NCI-H446 treated with DMSO at 0.1 percent for 48 hours (cell line): ENCODE results near the gene MACROD2.

ENCODE experiments used
- DNase-seq: peaks from one replicate; lab custom pipeline; 2025; lab: John Stamatoyannopoulos, UW

Gene MACROD2

DNA sequence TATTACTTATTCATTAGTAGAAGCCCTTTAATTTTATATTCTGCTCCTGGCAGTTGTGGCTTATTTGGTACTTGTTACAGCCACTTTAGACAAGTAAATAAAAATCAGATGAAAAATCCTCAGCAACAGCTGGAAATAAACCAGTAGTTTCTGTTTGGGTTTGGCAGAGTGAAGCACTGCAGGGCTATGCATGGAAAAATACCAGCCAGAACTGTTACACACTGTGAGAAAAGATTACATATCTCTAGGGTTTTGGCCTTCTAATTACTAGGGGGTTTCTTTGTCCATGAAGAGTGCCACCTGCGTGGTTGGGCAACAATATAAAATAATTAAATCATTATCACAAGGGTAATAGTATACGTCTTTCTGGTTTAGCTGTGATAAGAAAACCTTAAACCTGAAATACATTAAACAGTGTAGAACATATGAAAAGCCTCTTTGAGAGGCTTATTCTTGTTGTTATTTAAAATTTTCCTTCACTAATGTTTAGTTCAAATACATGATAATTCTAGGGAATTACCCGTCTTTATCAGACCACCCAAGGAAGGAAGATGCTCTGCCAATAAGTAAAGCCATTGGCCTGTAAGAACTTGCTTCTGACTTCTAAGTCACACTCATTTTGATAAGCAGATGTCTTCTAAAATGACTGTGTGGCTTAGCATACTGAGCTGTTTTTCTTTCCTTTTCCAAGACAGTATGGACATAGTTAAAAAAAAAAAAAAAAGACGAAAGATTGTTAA is 662.1 kb downstream of the MACROD2 start:
- no peak for DNase-seq

- DNase-seq: peak; percentile 32
These were observed 668.8 kb downstream of the MACROD2 start for GRCh38 chr20:14664101-14664500.

DNA sequence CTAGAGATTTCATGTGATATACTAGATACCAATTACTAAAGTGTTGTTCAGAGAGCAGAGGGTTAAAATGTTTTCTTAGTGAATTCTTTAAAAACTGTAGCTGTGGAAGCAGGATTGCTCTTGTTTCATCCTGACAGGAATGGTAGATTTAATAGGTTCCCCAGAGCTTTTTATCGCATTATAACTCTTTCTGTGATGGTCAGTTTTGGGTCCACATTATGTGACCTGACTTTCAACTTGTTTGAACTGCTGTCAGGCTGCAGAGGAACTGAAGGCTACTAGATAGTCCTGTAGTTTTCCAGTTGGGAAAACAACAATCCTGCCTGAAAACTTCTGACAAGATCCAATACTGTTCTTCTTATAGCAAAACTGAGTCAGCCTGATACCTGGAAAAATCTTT is 671.4 kb downstream of the MACROD2 start:
- DNase-seq: no peak

DNA sequence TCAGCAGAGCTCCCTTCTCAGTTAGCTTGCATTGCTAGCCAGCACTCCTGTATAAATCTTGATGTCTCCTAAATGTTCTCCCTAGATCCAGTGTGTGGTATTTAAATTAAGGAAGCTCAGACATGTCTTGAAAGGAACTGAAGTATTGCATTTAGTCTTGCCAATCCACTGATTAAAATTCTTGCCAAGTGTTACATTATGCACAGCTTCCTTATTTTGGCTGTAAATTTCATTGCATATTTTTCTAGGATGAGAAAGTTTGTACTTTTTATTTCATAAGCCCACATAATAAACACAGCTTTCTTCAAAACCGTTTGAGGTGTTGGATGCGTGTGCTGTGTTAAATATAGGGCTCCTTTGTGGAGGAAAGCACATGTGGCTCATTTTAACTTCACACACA is 671.9 kb downstream of the MACROD2 start:
- no peak for DNase-seq

DNA sequence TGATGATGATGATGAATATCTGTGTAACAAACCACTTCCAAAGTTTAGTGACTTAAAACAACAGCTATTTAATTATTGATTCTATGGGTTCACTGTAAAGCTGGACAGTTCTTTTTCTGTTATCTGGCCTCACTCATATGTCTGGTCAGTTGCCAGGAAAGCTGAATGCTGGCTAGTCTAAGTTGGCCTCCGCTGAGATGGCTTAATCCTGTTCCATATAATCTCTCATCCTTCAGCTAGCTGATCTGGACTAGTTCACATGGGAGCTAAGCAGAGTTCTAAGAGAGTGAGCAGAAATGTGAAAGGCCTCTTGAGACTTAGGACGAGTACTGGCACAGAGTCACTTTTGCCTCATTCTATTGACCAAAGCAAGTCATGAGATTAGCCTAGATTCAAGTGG is 676.8 kb downstream of the MACROD2 start:
- DNase-seq: no peak

- no peak for DNase-seq
These were observed 677.8 kb downstream of the MACROD2 start for GRCh38 chr20:14673164-14673563.

DNA sequence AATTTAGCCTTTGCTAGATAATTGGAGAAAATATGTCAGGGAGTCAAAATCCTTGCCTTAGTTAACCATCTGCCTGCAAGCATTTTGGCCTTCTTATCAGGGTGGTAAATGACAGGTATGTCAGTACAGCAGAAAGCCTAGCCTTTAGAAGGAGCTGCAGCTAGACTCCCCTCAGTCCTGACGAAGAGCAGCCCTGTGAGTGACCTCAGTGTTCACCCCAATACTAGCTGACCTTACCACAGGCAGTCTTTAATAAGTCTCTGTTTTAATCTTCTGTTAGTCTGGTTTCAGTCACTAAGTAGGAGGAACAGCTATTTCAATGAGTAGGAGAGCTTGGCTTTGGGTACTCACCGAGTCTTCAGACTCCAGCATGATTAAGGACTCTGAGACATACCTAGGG is 682.1 kb downstream of the MACROD2 start:
- DNase-seq: no peak

GRCh38 chr20:14685183-14685582 is 689.9 kb downstream of the MACROD2 start:
- DNase-seq: peak; percentile 43

DNA sequence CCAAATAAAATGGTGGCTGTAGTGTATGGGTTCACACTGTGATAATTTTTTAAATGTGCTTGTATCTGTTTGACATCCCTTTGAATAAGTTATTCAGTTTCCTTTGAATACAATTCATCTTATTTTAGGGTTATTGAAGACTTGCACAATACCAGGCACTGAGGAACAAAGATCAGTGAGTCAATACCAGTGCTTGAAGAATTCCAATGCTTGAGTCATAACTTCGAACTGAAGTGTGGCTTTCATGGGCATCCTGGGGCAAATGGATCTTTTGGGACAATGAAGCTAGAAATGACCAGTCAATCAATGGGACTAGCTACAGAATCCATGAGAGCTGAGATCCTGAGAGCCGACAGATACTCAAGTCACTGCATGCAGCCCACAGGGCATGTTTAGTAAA is 692.0 kb downstream of the MACROD2 start:
- no peak for DNase-seq

GRCh38 chr20:14688005-14688404 is 692.7 kb downstream of the MACROD2 start:
- DNase-seq: no peak

GRCh38 chr20:14691994-14692393 is 696.7 kb downstream of the MACROD2 start:
- DNase-seq: no peak

DNA sequence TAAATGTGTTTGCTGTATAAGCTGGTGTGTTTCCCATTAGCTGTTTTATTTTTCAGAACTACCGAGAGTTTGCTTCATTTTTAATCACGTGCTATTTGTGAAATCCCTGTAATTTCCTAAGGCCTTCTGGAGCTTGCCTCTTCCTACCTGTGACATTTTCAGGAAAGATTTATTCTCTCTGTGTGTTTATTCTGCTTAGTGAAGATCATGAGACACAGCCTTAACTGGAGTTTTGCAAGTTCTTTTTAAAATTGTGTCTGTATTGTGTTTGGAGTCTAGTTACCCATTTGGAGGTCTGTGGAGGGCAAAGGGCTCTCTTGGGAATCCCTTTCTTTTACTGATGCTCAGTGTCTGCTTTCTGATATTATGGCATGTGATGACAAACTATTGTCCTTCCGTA is 701.2 kb downstream of the MACROD2 start:
- no peak for DNase-seq

DNA sequence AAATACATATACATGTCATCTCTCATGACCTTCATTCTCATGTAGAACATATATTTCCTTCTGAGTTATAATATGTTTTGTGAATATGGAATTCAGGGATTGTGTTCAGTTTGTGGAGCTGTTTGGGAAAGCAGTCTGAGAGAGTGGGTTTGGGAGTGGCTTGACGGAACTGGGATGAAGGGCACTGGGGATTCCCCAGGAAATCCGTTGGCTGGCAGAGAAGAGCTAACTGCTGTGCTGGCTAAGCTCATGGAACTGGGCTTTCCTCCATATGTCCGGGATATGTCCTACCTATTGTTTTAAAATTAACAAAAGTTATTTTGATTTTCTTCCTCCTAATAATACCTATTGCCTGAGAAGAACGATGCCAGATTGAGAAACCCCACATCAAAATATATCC is 701.6 kb downstream of the MACROD2 start:
- DNase-seq: no peak

- no peak for DNase-seq
These were observed 702.8 kb downstream of the MACROD2 start for GRCh38 chr20:14698125-14698524.

GRCh38 chr20:14698605-14699373 is 703.5 kb downstream of the MACROD2 start:
- no peak for DNase-seq

GRCh38 chr20:14700639-14700960 is 705.3 kb downstream of the MACROD2 start:
- DNase-seq: no peak

DNA sequence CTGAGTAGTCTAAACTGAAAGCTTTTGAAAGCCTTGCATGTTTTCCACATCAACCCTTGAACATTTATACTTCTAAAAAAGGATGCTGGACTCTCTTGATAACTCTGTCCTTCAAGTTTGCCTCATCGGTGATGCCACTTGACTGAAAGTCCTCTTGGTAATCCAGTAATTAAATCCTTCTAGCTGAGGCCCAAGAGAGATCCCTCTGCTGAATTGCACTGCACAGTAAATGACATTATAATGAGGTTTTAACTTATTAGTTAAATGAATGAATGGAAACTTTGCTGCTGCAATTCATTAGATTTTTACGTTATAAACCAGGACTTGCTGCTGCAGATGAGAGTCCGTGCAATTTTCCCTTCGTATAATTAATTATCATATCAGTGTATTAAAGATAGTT is 706.0 kb downstream of the MACROD2 start:
- DNase-seq: no peak

- DNase-seq: no peak
These were observed 711.2 kb downstream of the MACROD2 start for GRCh38 chr20:14706555-14706954.

- no peak for DNase-seq
These were observed 711.8 kb downstream of the MACROD2 start for GRCh38 chr20:14707026-14707680.

GRCh38 chr20:14707865-14708596 is 712.7 kb downstream of the MACROD2 start:
- no peak for DNase-seq

DNA sequence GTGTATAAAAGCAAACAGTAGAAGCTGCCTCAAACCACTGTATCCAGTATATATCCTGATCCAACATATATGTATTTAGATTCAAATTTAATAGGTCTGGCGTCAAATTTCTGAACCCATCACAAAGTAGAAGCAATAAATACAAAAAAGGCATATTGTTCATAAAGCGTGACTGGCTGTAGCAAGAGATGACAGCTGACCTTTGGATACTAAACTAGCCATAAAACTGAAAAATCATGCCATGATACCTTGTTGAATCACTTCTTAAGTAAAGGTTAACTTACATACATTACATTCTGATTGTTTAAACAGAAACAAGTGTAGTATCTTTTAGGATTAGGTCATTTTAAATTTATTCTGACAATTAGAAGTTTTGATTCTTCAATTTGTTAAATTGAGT is 714.1 kb downstream of the MACROD2 start:
- DNase-seq: no peak

GRCh38 chr20:14710951-14711350 is 715.6 kb downstream of the MACROD2 start:
- DNase-seq: no peak

DNA sequence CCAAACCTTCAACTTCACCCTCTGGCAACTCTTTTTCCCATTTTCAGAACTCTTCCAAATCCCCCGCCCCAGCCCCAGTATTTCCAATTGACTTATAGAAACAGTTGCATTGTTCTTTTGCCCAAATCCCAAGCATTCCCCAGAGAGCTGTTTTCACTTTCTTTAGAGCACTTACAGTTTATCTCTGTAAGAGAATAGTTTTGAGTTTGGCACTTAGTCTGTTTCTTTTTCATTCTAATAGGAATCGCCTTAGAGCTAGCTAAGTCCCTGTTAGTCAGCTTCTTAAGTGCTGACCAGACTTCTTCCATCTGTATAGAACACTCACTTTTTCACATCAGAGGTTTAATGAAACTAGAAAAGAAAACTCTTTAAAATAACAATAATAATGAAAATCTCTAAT is 716.3 kb downstream of the MACROD2 start:
- DNase-seq: no peak
